Lower leg skin (tissue), 4 donors: ENCODE data around the gene KCTD13. TPM values are rescaled to one million over a fixed set of nuclear protein-coding genes. Genes with fewer than 3 reads are reported as not detected.

Experiments
- DNase-seq, 2 donors: peaks; one replicate each; pipeline ENCODE4 v3.0.0-alpha.2; 2019; ENCODE audit warnings: low spot score in 2 of 2
- H3K4me3 ChIP-seq: fragments of 200-600 bp; sonication (generic); 2 replicates; pipeline ENCODE4 v1.5.1; 2017; ENCODE audit warnings: mild to moderate bottlenecking, low read depth; ENCODE audit not compliant: poor library complexity, severe bottlenecking
- CTCF ChIP-seq, 3 donors: fragments of 450-650 bp; IDR thresholded peaks; one replicate each; pipeline ENCODE4 v1.5.1; 2016; ENCODE audit warnings: antibody characterized with exemption in 3 of 3, mild to moderate bottlenecking in 3 of 3, moderate library complexity in 2 of 3
- POLR2A ChIP-seq, 2 donors: fragments of 450-650 bp; IDR thresholded peaks; one replicate each; pipeline ENCODE4 v1.6.1; 2016 to 2017; ENCODE audit warnings: antibody characterized with exemption in 2 of 2, mild to moderate bottlenecking in 1 of 2, moderate library complexity in 1 of 2
- WGBS, 2 donors: methylation state at CpG; one replicate each; pipeline ENCODE4 v1.1.5; 2018; 5-methylcytosine and 5-hydroxymethylcytosine counted together
- intact Hi-C: fragments of 100-400 bp; cut with DNase I; formaldehyde crosslinking; loops from one replicate; pipeline ENCODE4 v1.15.0; 2023; ENCODE audit warnings: low total_unique reads
- total RNA-seq, 4 donors: library from RNA; depleted of rRNA; stranded (reverse); fragments of >200 nt; gene quantifications; one replicate each; pipeline ENCODE4 v1.1.0, GENCODE V29; 2016

The KCTD13 gene
- total RNA-seq, 4 donors from 2014 or later = 19.7 to 34.4 (median 26.0) TPM

- intact Hi-C loops = no loop called here
- no peak for TF ChIP-seq POLR2A (IDR thresholded peaks at IDR 0.05)
- no peak for TF ChIP-seq CTCF (IDR thresholded peaks at IDR 0.05)
- H3K4me3 ChIP-seq = no peak overlapping the region
- WGBS, 2 donors = 54 to 62% methylated on average over 26 to 28 of the region's 31 CpGs
- no peak for DNase-seq
Observed at GRCh38 chr16:29900888-29901606, 25.0 kb downstream of the KCTD13 start.

- peak within 1 kb of the TSS; percentile 23 for H3K4me3 ChIP-seq
- peak in 1 of 2 donors; percentile 93 for DNase-seq
- TF ChIP-seq POLR2A (IDR thresholded peaks at IDR 0.05) = no peak
- TF ChIP-seq CTCF (IDR thresholded peaks at IDR 0.05) = peak in 1 of 3 donors; percentile 8
- intact Hi-C loops = no loop called here
- WGBS, 2 donors = 1 to 2% methylated on average over 21 to 26 of the region's 67 CpGs
Observed at GRCh38 chr16:29900102-29900887, 25.7 kb downstream of the KCTD13 start, which contains the start of gene ASPHD1. Gene ASPHD1 (plus strand): TSS chr16:29900488. CDS start chr16:29900972, 484 bp downstream.

DNA sequence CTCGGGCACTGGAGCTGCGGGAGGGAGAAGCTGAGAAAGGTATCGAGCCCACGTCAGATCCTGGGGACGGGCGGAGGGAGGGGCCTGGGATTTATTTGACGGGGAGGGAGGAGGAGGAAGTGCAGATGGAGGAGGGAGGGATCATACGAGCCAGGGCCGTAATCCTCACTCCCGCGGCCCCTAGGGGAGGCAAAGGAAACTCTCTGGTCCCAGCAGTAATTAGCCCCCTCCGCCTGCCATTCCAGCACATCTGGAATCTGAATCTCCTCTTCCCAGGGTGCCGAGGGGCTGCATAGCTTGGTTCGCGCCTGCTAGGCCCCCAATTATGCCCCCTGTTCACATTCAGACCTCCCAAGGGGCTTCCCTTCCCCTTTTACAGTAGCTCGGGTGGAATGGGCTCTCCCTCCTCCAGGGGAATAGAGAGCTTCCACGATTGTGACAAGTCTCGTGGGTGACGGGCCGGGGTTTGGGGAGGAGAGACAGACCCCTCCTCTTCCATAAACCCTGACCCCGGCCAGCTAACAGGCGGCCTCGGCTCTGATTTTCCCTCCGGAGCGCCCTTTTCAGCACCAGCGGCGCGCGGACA lies 26.4 kb downstream of the KCTD13 start, which contains the start of gene SEZ6L2:
Gene SEZ6L2, minus strand, starts transcription at position 35 of the 586 bp plus-strand sequence. CDS start 531 bp downstream, outside the sequence.
- no peak for TF ChIP-seq CTCF (IDR thresholded peaks at IDR 0.05)
- no peak for TF ChIP-seq POLR2A (IDR thresholded peaks at IDR 0.05)
- intact Hi-C loops = no loop called here
- peak within 1 kb of the TSS; percentile 23 for H3K4me3 ChIP-seq
- 0 to 1% methylated on average over 20 to 28 of the region's 29 CpGs for WGBS, 2 donors
- no peak for DNase-seq

- DNase-seq = no peak
- intact Hi-C loops = no loop called here
- TF ChIP-seq POLR2A (IDR thresholded peaks at IDR 0.05) (no peak), CTCF (IDR thresholded peaks at IDR 0.05) (no peak)
- no peak overlapping the region for H3K4me3 ChIP-seq
- 2 to 3% methylated on average over 24 to 25 of the region's 25 CpGs for WGBS, 2 donors
Observed at GRCh38 chr16:29898804-29899515, 27.1 kb downstream of the KCTD13 start.

- no peak for DNase-seq
- no peak for TF ChIP-seq POLR2A (IDR thresholded peaks at IDR 0.05)
- no peak for TF ChIP-seq CTCF (IDR thresholded peaks at IDR 0.05)
- WGBS, 2 donors = 16 to 17% methylated on average over 9 of the region's 9 CpGs
- no peak overlapping the region for H3K4me3 ChIP-seq
- intact Hi-C loops = no loop called here
Observed at GRCh38 chr16:29898135-29898803, 27.8 kb downstream of the KCTD13 start.
